GM12878 (cell line): Measurements from ENCODE around the gene ITGB2. TPM values are rescaled to one million over a fixed set of nuclear protein-coding genes. Genes with fewer than 3 reads are reported as not detected.
A peak's percentile ranks its signal among the peaks of the same experiment; 100 is the strongest.

ENCODE experiments used
- ATAC-seq: fragments of 200-7000 bp; cut with Tn5 transposase; 3 replicates; pipeline ENCODE4 v1.9.1; 2020; ENCODE audit warnings: mild to moderate bottlenecking, moderate library complexity
- BruUV-seq: library from RNA; stranded (reverse); fragments of 400-500 nt; replicated peaks from 2 replicates; lab custom pipeline; 2021; lab: Mats Ljungman, UMichigan
- CTCF ChIA-PET: fragments of 300-600 bp; sonication (Branson Sonifier 250); formaldehyde crosslinking; extraction: SDS; loops from one replicate; lab custom pipeline; 2021; ENCODE audit warnings: inconsistent platforms; lab: Yijun Ruan, JAX
- POLR2A ChIA-PET: fragments of 350-600 bp; formaldehyde crosslinking; extraction: SDS; loops from one replicate; lab custom pipeline; 2021; ENCODE audit warnings: inconsistent platforms; lab: Charles Lee
- RAD21 ChIA-PET: fragments of 300-600 bp; sonication (Branson Sonifier 250); formaldehyde crosslinking; loops from one replicate; lab custom pipeline; 2023; ENCODE audit warnings: antibody characterized with exemption; ENCODE audit not compliant: unreplicated experiment; lab: Charles Lee
- SMC1A ChIA-PET: fragments of 300-600 bp; sonication (Branson Sonifier 250); formaldehyde crosslinking; loops from one replicate; lab custom pipeline; 2023; ENCODE audit not compliant: unreplicated experiment, uncharacterized antibody; lab: Charles Lee
- DNase-seq: peaks from one replicate; pipeline ENCODE4 v3.0.0-alpha.2; 2011; ENCODE audit warnings: low read depth, low spot score
- FAIRE-seq: peaks from 3 replicates; lab custom pipeline; 2011; peaks lifted over from hg19 to GRCh38; lab: Jason Lieb, UNC
- H2AFZ ChIP-seq: 2 replicates; pipeline ENCODE4 v1.6.0; 2011; ENCODE audit warnings: low read depth, low read length, control low read depth; ENCODE audit not compliant: control insufficient read depth
- H3K27ac ChIP-seq: 2 replicates; pipeline ENCODE4 v1.5.1; 2011; ENCODE audit warnings: control low read depth; ENCODE audit not compliant: control insufficient read depth, insufficient read depth
- H3K27me3 ChIP-seq, 2 experiments: replicated peaks in 1 of 2; 2 replicates each; pipeline versions ENCODE4 v1.6.0 to v1.6.1; 2011; ENCODE audit warnings: low read length in 1 of 2; ENCODE audit not compliant: control insufficient read depth in 2 of 2, insufficient read depth in 2 of 2
- H3K36me3 ChIP-seq, 2 experiments: 2 replicates each; pipeline ENCODE4 v1.5.1; 2011; ENCODE audit warnings: low read length in 1 of 2; ENCODE audit not compliant: control insufficient read depth in 2 of 2, insufficient read depth in 2 of 2
- H3K4me1 ChIP-seq: 2 replicates; pipeline ENCODE4 v1.6.1; 2011; ENCODE audit warnings: mild to moderate bottlenecking, low read length, moderate library complexity, mixed read lengths; ENCODE audit not compliant: control insufficient read depth, insufficient read depth
- H3K4me2 ChIP-seq: 2 replicates; pipeline ENCODE4 v1.6.0; 2011; ENCODE audit warnings: control low read depth; ENCODE audit not compliant: control insufficient read depth, insufficient read depth
- H3K4me3 ChIP-seq: fragments of 200-600 bp; sonication (generic); 2 replicates; pipeline ENCODE4 v1.5.1; 2016
- H3K79me2 ChIP-seq: 2 replicates; pipeline ENCODE4 v1.6.0; 2011; ENCODE audit warnings: low read length; ENCODE audit not compliant: control insufficient read depth, insufficient read depth
- H3K9ac ChIP-seq: 2 replicates; pipeline ENCODE4 v1.8.0; 2011; ENCODE audit warnings: low read length, control low read depth, mixed read lengths; ENCODE audit not compliant: control insufficient read depth, insufficient read depth
- H3K9me3 ChIP-seq: replicated peaks from 3 replicates; pipeline ENCODE4 v1.5.1; 2011; ENCODE audit warnings: mild to moderate bottlenecking, low read length; ENCODE audit not compliant: control insufficient read depth, insufficient read depth
- H4K20me1 ChIP-seq: 2 replicates; pipeline ENCODE4 v1.6.0; 2011; ENCODE audit not compliant: control insufficient read depth, insufficient read depth
- IKZF2 ChIP-seq, 2 experiments: fragments of 450-650 bp; IDR thresholded peaks; 2 replicates each; pipeline ENCODE4 v1.6.1; 2017; ENCODE audit warnings: mild to moderate bottlenecking in 2 of 2, moderate library complexity in 2 of 2
- NR2F1 ChIP-seq: fragments of 450-650 bp; conservative IDR thresholded peaks from 2 replicates; pipeline ENCODE4 v1.6.1; 2017; ENCODE audit warnings: mild to moderate bottlenecking
- SPI1 ChIP-seq: IDR thresholded peaks from 2 replicates; pipeline ENCODE4 v1.6.1; 2011; ENCODE audit warnings: low read depth, mild to moderate bottlenecking, low read length, moderate library complexity, borderline replicate concordance; ENCODE audit not compliant: insufficient read depth
- STAT3 ChIP-seq: IDR thresholded peaks from 2 replicates; pipeline ENCODE4 v1.6.1; 2011; ENCODE audit warnings: low read depth, low read length, improper control_type of control experiment
- TCF3 ChIP-seq: IDR thresholded peaks from 2 replicates; pipeline ENCODE4 v1.6.1; 2012; ENCODE audit warnings: low read depth, mild to moderate bottlenecking, low read length, borderline replicate concordance; ENCODE audit not compliant: insufficient read depth
- ZBTB33 ChIP-seq: fragments of 450-650 bp; IDR thresholded peaks from 2 replicates; pipeline ENCODE4 v1.6.1; 2017; ENCODE audit warnings: mild to moderate bottlenecking
- WGBS: methylation state at CpG from one replicate; pipeline ENCODE4 v1.1.6; 2016; ENCODE audit warnings: low lambda C conversion rate; ENCODE audit not compliant: insufficient replicate concordance, insufficient coverage; ENCODE audit errors: missing lambda C conversion rate; 5-methylcytosine and 5-hydroxymethylcytosine counted together
- in situ Hi-C: fragments of 300-500 bp; cut with MboI; formaldehyde crosslinking; loops from 9 replicates; pipeline ENCODE4 v1.14.3; 2018; ENCODE audit warnings: mixed read lengths
- intact Hi-C: fragments of 100-400 bp; cut with micrococcal nuclease; formaldehyde crosslinking; loops from one replicate; pipeline ENCODE4 v1.14.2; 2022; ENCODE audit not compliant: unreplicated experiment
- polyA plus RNA-seq, 11 experiments: library from polyadenylated mRNA; depleted of rRNA in 4 of 11; unstranded in 6 of 11; stranded (reverse) in 5 of 11; fragments of >200 nt; fragmentation: Nextera tagmentation in 4 of 11; fragmentation: Illumina TruSeq in 1 of 11; extraction: Ambion mirVana in 4 of 11; extraction: Trizol in 1 of 11; gene quantifications; 1 replicate in 1 of 11; 2 replicates in 10 of 11; pipeline versions ENCODE4 v1.2.1 to v1.2.3, GENCODE V29; 2011 to 2016; ENCODE audit warnings: inconsistent platforms in 2 of 11, missing spikeins in 2 of 11, low read depth in 1 of 11
- total RNA-seq, 4 experiments: library from RNA; depleted of rRNA in 3 of 4; stranded (reverse); fragments of >200 nt in 3 of 4; fragmentation: Illumina TruSeq in 1 of 4; extraction: Trizol in 1 of 4; gene quantifications; 2 replicates each; pipeline versions ENCODE4 v1.2.1 to v1.2.3, GENCODE V29; 2013 to 2021
- TF ChIP-seq, protein P1 (sequence below): IDR thresholded peaks from 2 replicates; pipeline ENCODE4 v1.6.1; 2011; ENCODE audit warnings: borderline replicate concordance, low read depth, mild to moderate bottlenecking, moderate library complexity, low read length; ENCODE audit not compliant: insufficient read depth, poor library complexity, severe bottlenecking
- TF ChIP-seq, protein P2 (sequence below): fragments of 450-650 bp; IDR thresholded peaks from 2 replicates; pipeline ENCODE4 v1.6.1; 2016; ENCODE audit warnings: mild to moderate bottlenecking
- TF ChIP-seq, protein P3 (sequence below): fragments of 150-350 bp; IDR thresholded peaks from 2 replicates; pipeline ENCODE4 v1.6.1; 2014; ENCODE audit warnings: mild to moderate bottlenecking, low read depth, low read length
- TF ChIP-seq, protein P4 (sequence below): fragments of 450-650 bp; IDR thresholded peaks from 2 replicates; pipeline ENCODE4 v1.6.1; 2017; ENCODE audit warnings: mild to moderate bottlenecking, moderate library complexity

ITGB2 gene
- total and polyA plus RNA-seq, 10 of the 15 experiments (the other 5 are each of a cell fraction or from before 2014, with no cell fraction given), result 8.0 to 172 (median 58.9) TPM

DNA sequence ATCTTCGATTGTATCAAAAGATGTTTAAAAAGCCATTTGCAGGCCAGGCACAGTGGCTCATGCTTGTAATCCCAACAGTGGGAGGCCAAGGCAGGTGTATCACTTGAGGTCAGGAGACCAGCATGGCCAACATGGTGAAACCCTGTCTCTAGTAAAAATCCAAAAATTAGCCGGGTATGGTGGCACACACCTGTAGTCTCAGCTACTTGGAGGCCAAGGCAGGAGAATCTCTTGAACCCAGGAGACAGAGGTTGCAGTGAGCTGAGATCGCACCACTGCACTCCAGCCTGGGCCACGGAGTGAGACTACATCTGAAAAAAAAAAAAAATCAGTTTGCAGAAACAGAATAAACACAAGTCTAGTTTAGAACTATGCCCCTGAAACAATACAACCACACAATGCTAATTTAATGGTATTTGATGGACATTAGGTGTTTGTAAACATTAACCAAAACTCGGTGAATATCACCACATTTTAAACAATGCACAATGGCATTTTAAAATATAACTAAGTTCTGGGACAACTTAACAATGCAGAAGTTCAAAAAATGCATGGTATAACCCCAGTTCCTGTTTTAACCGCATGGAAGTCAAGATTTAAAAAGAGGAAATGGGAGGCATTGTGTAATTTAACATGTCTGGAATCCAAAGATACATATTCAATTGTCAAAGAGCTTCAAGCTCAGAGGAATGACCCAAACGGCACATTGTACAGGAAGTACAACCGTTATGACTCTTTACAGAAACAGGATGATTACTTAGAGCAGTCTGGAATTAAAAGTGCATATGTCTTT is 40.1 kb downstream of the ITGB2 start:
- ChIA-PET CTCF (interaction anchor here (0.6 to 5.2 kb wide), 12 partner anchors 12 to 257 kb away, joined by 3 to 32 read pairs (median 8); partner anchors contain the start of gene UBE2G2), POLR2A (interaction anchor here (1.5 kb wide), 1 partner anchor 46 kb away, joined by 8 read pairs; no protein-coding TSS in a partner anchor), RAD21 (interaction anchor here (1.2 to 2.9 kb wide), 3 partner anchors 47 to 63 kb away, joined by 3 to 14 read pairs (median 4); no protein-coding TSS in a partner anchor), SMC1A (interaction anchor here (0.7 to 2.3 kb wide), 6 partner anchors 12 to 233 kb away, joined by 3 to 6 read pairs (median 4); partner anchors contain the start of gene UBE2G2)
- Histone ChIP-seq H3K27me3 (no peaks in the 10 kb centered on the region), H4K20me1 (no peaks in the 10 kb centered on the region), H3K79me2 (no peaks in the 10 kb centered on the region), H3K4me3 (no peak overlapping the region), H3K36me3 (no peaks in the 10 kb centered on the region; a peak in 1 of 4 replicates), H3K9me3 (no peaks in the 10 kb centered on the region), H3K9ac (no peak overlapping the region), H3K4me1 (peaks cover 39% of the 10 kb centered on the region), H3K27ac (no peak overlapping the region; the same call in none of the 2 replicates), H2AFZ (peak overlapping the region; percentile 41), H3K4me2 (no peak overlapping the region)
- BruUV-seq, result no TSS peak
- intact Hi-C loops, result no loop called here
- WGBS, result 25% methylated on average over 8 of the region's 8 CpGs
- in situ Hi-C loops, result loop anchor here (10.0 kb wide), 1 partner anchor 54 kb away; no protein-coding TSS in a partner anchor
- DNase-seq (no peak), ATAC-seq (peak; percentile 64), FAIRE-seq (peak; percentile 83)
- TF ChIP-seq, protein P1, sequence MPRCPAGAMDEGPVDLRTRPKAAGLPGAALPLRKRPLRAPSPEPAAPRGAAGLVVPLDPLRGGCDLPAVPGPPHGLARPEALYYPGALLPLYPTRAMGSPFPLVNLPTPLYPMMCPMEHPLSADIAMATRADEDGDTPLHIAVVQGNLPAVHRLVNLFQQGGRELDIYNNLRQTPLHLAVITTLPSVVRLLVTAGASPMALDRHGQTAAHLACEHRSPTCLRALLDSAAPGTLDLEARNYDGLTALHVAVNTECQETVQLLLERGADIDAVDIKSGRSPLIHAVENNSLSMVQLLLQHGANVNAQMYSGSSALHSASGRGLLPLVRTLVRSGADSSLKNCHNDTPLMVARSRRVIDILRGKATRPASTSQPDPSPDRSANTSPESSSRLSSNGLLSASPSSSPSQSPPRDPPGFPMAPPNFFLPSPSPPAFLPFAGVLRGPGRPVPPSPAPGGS, result no peak
- TF ChIP-seq TCF3, result no peak
- TF ChIP-seq, protein P2, sequence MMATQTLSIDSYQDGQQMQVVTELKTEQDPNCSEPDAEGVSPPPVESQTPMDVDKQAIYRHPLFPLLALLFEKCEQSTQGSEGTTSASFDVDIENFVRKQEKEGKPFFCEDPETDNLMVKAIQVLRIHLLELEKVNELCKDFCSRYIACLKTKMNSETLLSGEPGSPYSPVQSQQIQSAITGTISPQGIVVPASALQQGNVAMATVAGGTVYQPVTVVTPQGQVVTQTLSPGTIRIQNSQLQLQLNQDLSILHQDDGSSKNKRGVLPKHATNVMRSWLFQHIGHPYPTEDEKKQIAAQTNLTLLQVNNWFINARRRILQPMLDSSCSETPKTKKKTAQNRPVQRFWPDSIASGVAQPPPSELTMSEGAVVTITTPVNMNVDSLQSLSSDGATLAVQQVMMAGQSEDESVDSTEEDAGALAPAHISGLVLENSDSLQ, result peak; percentile 44; the same call in 1 of the 2 replicates
- TF ChIP-seq, protein P3, sequence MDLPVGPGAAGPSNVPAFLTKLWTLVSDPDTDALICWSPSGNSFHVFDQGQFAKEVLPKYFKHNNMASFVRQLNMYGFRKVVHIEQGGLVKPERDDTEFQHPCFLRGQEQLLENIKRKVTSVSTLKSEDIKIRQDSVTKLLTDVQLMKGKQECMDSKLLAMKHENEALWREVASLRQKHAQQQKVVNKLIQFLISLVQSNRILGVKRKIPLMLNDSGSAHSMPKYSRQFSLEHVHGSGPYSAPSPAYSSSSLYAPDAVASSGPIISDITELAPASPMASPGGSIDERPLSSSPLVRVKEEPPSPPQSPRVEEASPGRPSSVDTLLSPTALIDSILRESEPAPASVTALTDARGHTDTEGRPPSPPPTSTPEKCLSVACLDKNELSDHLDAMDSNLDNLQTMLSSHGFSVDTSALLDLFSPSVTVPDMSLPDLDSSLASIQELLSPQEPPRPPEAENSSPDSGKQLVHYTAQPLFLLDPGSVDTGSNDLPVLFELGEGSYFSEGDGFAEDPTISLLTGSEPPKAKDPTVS, result no peak
- TF ChIP-seq STAT3, result no peak
- TF ChIP-seq, protein P4, sequence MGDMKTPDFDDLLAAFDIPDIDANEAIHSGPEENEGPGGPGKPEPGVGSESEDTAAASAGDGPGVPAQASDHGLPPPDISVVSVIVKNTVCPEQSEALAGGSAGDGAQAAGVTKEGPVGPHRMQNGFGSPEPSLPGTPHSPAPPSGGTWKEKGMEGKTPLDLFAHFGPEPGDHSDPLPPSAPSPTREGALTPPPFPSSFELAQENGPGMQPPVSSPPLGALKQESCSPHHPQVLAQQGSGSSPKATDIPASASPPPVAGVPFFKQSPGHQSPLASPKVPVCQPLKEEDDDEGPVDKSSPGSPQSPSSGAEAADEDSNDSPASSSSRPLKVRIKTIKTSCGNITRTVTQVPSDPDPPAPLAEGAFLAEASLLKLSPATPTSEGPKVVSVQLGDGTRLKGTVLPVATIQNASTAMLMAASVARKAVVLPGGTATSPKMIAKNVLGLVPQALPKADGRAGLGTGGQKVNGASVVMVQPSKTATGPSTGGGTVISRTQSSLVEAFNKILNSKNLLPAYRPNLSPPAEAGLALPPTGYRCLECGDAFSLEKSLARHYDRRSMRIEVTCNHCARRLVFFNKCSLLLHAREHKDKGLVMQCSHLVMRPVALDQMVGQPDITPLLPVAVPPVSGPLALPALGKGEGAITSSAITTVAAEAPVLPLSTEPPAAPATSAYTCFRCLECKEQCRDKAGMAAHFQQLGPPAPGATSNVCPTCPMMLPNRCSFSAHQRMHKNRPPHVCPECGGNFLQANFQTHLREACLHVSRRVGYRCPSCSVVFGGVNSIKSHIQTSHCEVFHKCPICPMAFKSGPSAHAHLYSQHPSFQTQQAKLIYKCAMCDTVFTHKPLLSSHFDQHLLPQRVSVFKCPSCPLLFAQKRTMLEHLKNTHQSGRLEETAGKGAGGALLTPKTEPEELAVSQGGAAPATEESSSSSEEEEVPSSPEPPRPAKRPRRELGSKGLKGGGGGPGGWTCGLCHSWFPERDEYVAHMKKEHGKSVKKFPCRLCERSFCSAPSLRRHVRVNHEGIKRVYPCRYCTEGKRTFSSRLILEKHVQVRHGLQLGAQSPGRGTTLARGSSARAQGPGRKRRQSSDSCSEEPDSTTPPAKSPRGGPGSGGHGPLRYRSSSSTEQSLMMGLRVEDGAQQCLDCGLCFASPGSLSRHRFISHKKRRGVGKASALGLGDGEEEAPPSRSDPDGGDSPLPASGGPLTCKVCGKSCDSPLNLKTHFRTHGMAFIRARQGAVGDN, result peak; percentile 69
- TF ChIP-seq ZBTB33, result no peak
- TF ChIP-seq NR2F1, result peak; percentile 13; the same call in 1 of the 2 replicates
- TF ChIP-seq SPI1, result peak; percentile 92
- TF ChIP-seq IKZF2 (IDR thresholded peaks at IDR 0.05), result peak; percentile 93 to 94
